Kidney epithelial cell (primary cell): ENCODE measurements around the gene GRB14. TPM values are rescaled to one million over a fixed set of nuclear protein-coding genes. Genes with fewer than 3 reads are reported as not detected.

Source experiments
- DNase-seq: peaks from one replicate; pipeline ENCODE4 v3.0.0-alpha.2; 2010; ENCODE audit warnings: low read depth
- H3K27me3 ChIP-seq: 2 replicates; pipeline ENCODE4 v1.6.0; 2011; ENCODE audit warnings: low read length; ENCODE audit not compliant: control insufficient read depth, insufficient read depth
- H3K36me3 ChIP-seq: 2 replicates; pipeline ENCODE4 v1.5.1; 2011; ENCODE audit warnings: low read length; ENCODE audit not compliant: control insufficient read depth, insufficient read depth
- H3K4me3 ChIP-seq: 2 replicates; pipeline ENCODE4 v1.5.1; 2011; ENCODE audit warnings: low read depth, mild to moderate bottlenecking, control low read depth, low read length
- total RNA-seq: library from RNA; depleted of rRNA; stranded (reverse); fragments of >200 nt; gene quantifications from 2 replicates; pipeline ENCODE4 v1.2.3, GENCODE V29; 2015
- TF ChIP-seq, protein P1 (sequence below): IDR thresholded peaks from 2 replicates; pipeline ENCODE4 v1.5.1; 2011; ENCODE audit warnings: mild to moderate bottlenecking, moderate library complexity, low read length, control low read depth, inconsistent platforms; ENCODE audit not compliant: insufficient read depth, poor library complexity, severe bottlenecking

The GRB14 gene
- total RNA-seq, 1 donor from 2014 or later = 9.2 TPM

DNA sequence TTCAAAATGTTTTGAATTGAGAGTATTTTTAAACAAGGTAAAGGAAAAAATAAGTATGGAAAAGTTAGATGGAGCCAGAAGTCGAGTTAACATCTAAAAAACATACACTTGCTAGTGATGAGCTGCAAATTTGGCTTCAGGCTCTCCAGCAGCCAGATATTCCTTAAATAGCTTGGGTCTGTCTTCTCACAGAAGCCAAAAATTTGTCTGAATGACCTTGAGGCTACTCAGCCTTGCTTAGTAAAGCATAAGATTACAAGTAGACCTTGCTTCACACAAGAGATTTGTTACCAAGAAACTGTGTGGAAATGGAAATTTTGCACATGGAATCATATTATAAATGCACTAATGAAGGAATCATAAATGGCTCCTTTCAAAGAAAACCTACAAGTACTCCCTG, 40.8 kb upstream of the GRB14 start:
- TF ChIP-seq, protein P1, sequence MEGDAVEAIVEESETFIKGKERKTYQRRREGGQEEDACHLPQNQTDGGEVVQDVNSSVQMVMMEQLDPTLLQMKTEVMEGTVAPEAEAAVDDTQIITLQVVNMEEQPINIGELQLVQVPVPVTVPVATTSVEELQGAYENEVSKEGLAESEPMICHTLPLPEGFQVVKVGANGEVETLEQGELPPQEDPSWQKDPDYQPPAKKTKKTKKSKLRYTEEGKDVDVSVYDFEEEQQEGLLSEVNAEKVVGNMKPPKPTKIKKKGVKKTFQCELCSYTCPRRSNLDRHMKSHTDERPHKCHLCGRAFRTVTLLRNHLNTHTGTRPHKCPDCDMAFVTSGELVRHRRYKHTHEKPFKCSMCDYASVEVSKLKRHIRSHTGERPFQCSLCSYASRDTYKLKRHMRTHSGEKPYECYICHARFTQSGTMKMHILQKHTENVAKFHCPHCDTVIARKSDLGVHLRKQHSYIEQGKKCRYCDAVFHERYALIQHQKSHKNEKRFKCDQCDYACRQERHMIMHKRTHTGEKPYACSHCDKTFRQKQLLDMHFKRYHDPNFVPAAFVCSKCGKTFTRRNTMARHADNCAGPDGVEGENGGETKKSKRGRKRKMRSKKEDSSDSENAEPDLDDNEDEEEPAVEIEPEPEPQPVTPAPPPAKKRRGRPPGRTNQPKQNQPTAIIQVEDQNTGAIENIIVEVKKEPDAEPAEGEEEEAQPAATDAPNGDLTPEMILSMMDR = no peak
- Histone ChIP-seq H3K4me3 (no peak overlapping the region), H3K36me3 (no peaks in the 10 kb centered on the region), H3K27me3 (no peaks in the 10 kb centered on the region)
- no peak for DNase-seq

DNA sequence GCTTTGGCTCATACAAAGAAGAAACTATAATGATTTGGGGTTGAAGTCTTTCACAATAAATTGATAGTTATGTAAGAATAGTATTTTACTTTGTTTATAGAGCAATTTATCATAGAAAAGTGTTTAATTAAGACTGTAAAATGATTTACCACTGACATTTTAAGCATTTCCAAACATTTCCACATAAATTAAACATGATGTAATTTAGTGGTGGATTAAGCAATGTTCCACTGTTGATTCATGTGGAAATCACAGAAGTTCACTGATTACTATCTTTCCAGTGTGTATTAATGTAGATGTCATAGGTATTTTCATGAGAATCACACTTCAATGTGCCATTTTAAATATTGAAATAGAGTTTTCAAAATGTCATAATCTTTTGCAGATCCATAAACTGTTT, 40.1 kb upstream of the GRB14 start:
- DNase-seq = no peak
- no peaks in the 10 kb centered on the region for H3K27me3 ChIP-seq
- no peak overlapping the region for H3K4me3 ChIP-seq
- no peaks in the 10 kb centered on the region for H3K36me3 ChIP-seq
- TF ChIP-seq, protein P1 = no peak

DNA sequence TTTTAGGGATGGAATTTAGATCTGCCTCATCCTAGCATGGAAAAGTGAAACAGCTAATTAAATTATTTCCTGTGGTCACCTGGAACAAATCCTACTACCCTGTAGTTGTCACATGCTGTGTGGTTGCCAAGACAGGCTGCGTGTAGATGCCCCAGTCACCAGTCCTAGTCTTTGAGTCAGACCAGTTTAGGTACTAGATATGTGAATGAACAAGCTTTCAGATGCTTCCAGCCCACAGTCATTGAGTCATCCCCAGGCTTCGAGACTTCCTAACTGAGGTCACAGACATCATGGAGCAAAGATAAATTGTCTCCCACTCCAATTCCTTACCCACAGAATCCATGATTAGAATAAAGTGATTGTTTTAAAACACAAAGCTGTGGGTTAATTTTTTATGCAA, 35.8 kb upstream of the GRB14 start:
- Histone ChIP-seq H3K4me3 (no peak overlapping the region), H3K36me3 (no peaks in the 10 kb centered on the region), H3K27me3 (no peaks in the 10 kb centered on the region)
- TF ChIP-seq, protein P1 = no peak
- peak; percentile 74 for DNase-seq

DNA sequence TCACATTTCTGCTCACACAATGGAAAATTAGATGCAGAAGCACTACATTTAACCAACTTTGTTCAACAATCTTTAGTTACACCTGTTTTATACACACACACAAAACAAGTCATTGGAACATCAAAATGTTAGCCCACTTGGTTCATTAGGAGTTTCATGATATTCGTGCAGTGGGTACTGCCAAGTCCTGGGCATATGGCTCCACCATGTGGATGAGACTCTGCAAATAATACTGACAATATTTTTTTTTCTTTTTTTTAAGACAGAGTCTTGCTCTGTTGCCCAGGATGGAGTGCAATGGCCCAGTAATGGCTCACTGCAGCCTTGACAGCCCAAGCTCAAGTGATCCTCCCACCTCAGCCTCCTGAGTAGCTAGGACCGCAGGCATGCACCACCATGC, 34.5 kb upstream of the GRB14 start:
- DNase-seq = no peak
- H3K4me3 ChIP-seq = no peak overlapping the region
- no peaks in the 10 kb centered on the region for H3K27me3 ChIP-seq
- TF ChIP-seq, protein P1 = no peak
- H3K36me3 ChIP-seq = no peaks in the 10 kb centered on the region

DNA sequence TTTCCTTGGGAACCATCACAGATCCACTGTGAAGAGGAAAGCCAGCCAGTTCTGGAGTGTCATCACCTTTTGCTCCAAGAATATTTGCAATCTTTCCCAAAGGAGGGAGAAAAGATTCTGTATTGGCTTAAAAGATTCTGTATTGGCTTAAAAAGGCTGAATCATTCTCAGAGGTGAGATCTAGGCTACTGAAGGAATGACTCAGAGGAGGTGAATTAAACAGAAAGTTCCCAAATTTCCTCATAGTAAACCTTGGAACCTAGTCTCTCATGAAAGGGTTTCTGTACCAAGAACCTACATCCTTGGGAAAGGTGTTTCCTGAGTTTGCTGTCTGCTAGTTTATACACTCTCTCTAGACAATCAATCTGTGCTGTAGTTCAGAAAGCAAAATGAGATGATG, 34.1 kb upstream of the GRB14 start:
- Histone ChIP-seq H3K27me3 (no peaks in the 10 kb centered on the region), H3K36me3 (no peaks in the 10 kb centered on the region), H3K4me3 (no peak overlapping the region)
- TF ChIP-seq, protein P1 = no peak
- DNase-seq = no peak

DNA sequence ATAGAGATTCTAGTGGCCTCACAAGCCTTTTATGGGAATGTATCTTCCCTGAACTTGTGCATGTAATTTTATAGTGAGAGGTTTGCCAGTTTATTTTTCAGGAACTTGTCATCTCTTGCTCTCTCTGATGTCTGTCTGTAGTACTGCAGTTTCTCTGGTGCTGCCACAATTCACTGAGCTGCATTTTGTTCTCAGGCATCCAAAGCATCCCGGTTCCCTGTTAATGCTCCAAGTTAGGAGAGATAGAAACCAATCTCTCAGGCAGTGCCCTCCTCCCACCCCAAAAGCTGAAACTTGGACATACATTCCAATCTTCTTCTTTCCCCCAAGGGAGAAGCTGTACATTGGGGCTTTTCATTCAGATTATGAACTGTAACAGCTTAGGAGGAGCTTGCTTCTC, 30.1 kb upstream of the GRB14 start:
- TF ChIP-seq, protein P1 = no peak
- Histone ChIP-seq H3K27me3 (no peaks in the 10 kb centered on the region), H3K36me3 (no peaks in the 10 kb centered on the region), H3K4me3 (no peak overlapping the region)
- DNase-seq = no peak
